Neural crest cell (in vitro differentiated cells): ENCODE data around the gene SIRT7. TPM values are rescaled to one million over a fixed set of nuclear protein-coding genes. Genes with fewer than 3 reads are reported as not detected.

Experiments used
- DNase-seq: peaks from one replicate; pipeline ENCODE4 v3.0.0; 2021; ENCODE audit warnings: low read depth, mixed read lengths, low spot score
- H3K27ac Mint-ChIP-seq: one replicate; pipeline ENCODE4 v1.8.0; 2021; ENCODE audit warnings: mild to moderate bottlenecking, mixed read lengths; ENCODE audit not compliant: unreplicated experiment
- H3K27me3 Mint-ChIP-seq: 2 replicates; pipeline ENCODE4 v1.8.0; 2021; ENCODE audit warnings: low read depth, mild to moderate bottlenecking, mixed read lengths
- H3K36me3 Mint-ChIP-seq: 2 replicates; pipeline ENCODE4 v1.8.0; 2021; ENCODE audit warnings: low read depth, mild to moderate bottlenecking, mixed read lengths
- H3K4me1 Mint-ChIP-seq: 2 replicates; pipeline ENCODE4 v1.8.0; 2021; ENCODE audit warnings: mixed read lengths
- H3K4me3 Mint-ChIP-seq: one replicate; pipeline ENCODE4 v1.8.0; 2021; ENCODE audit warnings: mild to moderate bottlenecking, mixed read lengths
- H3K9me3 Mint-ChIP-seq: 2 replicates; pipeline ENCODE4 v1.8.0; 2021; ENCODE audit warnings: mixed read lengths
- long read RNA-seq: library from polyadenylated mRNA; unstranded; transcript quantifications from one replicate; pipeline ENCODE4 v2.0.0, GENCODE V29; 2020
- total RNA-seq: library from RNA; stranded (reverse); gene quantifications from 2 replicates; pipeline ENCODE4 v1.2.1, GENCODE V29; 2021
- TF ChIP-seq, protein P1 (sequence below): fragments of 200-600 bp; sonication (generic); conservative IDR thresholded peaks from 2 replicates; pipeline ENCODE4 v1.5.0; 2021; ENCODE audit warnings: antibody characterized with exemption, mild to moderate bottlenecking

The SIRT7 gene, protein sequence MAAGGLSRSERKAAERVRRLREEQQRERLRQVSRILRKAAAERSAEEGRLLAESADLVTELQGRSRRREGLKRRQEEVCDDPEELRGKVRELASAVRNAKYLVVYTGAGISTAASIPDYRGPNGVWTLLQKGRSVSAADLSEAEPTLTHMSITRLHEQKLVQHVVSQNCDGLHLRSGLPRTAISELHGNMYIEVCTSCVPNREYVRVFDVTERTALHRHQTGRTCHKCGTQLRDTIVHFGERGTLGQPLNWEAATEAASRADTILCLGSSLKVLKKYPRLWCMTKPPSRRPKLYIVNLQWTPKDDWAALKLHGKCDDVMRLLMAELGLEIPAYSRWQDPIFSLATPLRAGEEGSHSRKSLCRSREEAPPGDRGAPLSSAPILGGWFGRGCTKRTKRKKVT
- 25.5 and 26.2 TPM in 2 replicates for total RNA-seq
- long read RNA-seq, partial matches to known transcripts, result 1 of 2 reads
- long read RNA-seq, other reads (novel, unspliced or antisense), result 1 of 2 reads

DNA sequence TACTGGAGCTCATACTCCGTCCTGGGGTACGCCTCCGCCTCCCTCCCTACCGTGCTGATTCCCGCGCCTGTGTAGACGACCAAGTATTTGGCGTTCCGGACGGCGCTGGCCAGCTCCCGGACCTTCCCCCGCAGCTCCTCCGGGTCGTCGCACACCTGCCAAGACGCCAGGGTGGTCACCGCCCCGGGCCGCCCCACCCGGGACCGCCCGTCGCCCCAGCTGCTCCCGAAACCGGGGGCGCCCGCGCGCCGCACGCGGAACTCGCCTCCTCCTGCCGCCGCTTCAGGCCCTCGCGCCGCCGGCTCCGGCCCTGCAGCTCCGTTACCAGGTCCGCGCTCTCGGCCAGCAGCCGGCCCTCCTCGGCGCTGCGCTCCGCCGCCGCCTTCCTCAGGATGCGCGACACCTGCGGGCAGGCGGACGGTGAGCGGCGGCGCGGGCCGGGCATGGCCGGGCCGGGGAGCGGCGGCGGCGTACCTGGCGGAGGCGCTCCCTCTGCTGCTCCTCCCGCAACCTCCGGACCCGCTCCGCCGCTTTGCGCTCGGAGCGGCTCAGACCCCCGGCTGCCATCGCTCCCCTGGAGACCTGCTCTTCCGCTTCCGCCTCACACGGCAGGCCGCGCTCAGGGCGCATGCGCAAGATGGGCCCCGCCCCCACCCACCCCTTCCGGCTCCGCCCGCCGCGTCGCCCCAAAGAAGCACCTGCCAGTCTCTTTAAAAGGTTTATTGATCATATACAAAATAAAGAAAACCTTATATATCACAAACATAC is at the start of gene SIRT7:
TSS of gene SIRT7 (minus strand) at position 612 of the 768 bp plus-strand sequence. CDS start at position 567, 45 bp downstream.
- Mint-ChIP-seq H3K9me3 (no peaks in the 10 kb centered on the region), H3K4me3 (peak within 1 kb of the TSS; percentile 90), H3K27ac (peak within 1 kb of the TSS; percentile 62), H3K36me3 (peaks cover 9% of the 10 kb centered on the region), H3K4me1 (peaks cover 9% of the 10 kb centered on the region), H3K27me3 (no peaks in the 10 kb centered on the region)
- TF ChIP-seq, protein P1, sequence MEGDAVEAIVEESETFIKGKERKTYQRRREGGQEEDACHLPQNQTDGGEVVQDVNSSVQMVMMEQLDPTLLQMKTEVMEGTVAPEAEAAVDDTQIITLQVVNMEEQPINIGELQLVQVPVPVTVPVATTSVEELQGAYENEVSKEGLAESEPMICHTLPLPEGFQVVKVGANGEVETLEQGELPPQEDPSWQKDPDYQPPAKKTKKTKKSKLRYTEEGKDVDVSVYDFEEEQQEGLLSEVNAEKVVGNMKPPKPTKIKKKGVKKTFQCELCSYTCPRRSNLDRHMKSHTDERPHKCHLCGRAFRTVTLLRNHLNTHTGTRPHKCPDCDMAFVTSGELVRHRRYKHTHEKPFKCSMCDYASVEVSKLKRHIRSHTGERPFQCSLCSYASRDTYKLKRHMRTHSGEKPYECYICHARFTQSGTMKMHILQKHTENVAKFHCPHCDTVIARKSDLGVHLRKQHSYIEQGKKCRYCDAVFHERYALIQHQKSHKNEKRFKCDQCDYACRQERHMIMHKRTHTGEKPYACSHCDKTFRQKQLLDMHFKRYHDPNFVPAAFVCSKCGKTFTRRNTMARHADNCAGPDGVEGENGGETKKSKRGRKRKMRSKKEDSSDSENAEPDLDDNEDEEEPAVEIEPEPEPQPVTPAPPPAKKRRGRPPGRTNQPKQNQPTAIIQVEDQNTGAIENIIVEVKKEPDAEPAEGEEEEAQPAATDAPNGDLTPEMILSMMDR, result no peak
- DNase-seq, result peak; percentile 65

DNA sequence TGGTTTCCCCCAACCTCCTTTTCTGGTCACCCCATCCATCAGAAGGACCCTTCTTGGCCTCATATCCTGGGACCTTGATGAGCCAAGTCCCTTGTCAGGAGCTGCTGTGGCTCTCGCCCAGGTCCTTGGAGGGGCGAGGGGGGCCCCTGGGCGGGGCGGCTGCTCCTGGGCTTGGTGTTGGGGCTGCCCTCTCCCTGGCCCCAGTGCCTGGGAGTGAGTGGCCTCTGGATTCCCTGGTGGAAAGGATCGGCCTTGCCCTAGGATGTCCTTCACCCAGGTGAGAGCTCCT is 49.2 kb upstream of the SIRT7 start:
- no peak overlapping the region for H3K4me3 Mint-ChIP-seq
- peaks cover 33% of the 10 kb centered on the region for H3K27me3 Mint-ChIP-seq
- TF ChIP-seq, protein P1, result no peak

DNA sequence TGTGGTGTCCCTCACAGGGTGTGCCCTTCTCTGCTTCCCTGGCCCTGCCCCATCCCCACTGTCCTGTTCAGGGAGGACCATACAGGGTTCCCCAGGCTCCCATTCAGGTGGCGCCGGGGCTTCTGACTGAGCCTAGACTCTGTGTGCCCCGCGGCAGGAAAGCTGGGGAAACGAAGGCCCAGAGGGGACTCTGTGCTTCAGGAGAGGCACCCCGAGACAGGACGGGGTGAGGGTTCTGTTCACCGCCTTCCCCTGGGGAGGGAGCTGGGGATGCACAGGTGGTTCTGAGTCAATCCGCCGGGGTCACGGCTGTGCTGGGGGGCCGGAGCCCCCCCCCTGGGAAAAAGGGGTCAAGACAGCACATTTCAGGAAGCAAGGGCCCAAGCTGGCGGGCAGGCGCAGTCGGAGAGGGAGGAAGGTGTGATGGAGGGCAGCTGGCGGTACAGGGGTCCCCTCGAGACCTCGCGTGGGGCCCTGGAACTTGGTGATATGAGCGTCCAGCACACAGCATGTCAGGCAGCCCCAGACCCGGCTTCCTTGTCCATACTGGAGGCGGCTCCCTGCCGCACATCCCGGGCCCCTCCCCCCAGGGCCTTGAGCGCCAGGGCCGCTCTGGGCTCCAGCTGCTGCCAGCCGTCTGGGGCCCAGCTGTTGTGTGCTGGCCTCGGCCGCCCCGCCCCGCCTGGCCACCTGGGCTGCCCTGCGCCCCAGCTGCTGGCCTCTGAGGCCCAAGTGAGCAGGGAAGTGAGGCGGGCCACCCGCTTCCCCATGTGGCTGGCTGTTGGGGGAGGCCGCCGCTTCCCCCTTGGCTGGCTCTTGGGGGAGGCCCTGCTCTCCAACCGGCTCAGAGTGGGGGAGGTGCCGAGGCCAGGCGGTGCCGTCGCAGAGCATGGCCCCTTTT is 48.6 kb upstream of the SIRT7 start:
- peak; percentile 54 for DNase-seq
- H3K27me3 Mint-ChIP-seq, result peaks cover 35% of the 10 kb centered on the region
- H3K4me1 Mint-ChIP-seq, result peaks cover 31% of the 10 kb centered on the region
- peak overlapping the region; percentile 23 for H3K4me3 Mint-ChIP-seq
- H3K36me3 Mint-ChIP-seq, result no peaks in the 10 kb centered on the region
- H3K9me3 Mint-ChIP-seq, result no peaks in the 10 kb centered on the region
- H3K27ac Mint-ChIP-seq, result no peak overlapping the region
- TF ChIP-seq, protein P1, result no peak

More for the DNA sequence above, 49.2 kb upstream of the SIRT7 start:
- Mint-ChIP-seq H3K27ac (no peak overlapping the region), H3K4me1 (peaks cover 31% of the 10 kb centered on the region), H3K36me3 (no peaks in the 10 kb centered on the region), H3K9me3 (no peaks in the 10 kb centered on the region)
- DNase-seq, result no peak

DNA sequence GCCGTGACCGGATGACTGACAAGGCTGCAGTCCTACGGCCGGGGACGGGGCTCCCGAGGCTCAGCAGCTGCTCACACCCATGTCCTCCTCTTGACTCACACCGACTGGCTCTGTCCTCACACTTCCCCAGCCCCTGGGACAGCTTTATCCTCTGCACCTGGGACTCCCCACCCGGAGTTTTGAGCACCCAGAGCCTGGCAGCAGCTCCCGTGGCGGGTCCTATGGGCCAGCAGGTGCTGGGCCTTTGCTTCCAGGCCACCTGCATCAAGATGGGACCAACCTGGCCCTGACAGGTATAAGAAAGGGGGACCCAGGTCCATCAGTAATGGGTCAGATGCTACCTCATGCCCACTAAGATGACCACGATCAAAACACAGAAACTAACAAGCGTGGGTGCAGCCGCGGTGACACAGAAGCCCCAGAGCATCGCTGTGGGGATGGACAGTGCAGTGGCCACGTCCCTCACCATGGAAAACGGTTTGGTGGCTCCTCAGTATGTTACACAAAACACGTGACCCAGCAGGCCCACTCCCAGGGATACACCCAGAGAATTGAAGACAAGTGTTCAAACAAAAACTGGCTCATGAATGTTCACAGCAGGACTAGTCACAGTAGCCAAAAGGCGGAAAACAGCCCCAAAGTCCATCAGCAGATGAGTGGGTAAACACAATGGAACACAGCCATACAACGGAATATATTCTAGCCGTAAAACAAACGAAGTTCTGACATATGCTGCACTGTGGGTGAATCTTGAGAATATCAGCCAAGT is 46.3 kb upstream of the SIRT7 start:
- no peaks in the 10 kb centered on the region for H3K36me3 Mint-ChIP-seq
- H3K9me3 Mint-ChIP-seq, result no peaks in the 10 kb centered on the region
- TF ChIP-seq, protein P1, result no peak
- peaks cover 31% of the 10 kb centered on the region for H3K4me1 Mint-ChIP-seq
- peak overlapping the region; percentile 31 for H3K4me3 Mint-ChIP-seq
- H3K27ac Mint-ChIP-seq, result no peak overlapping the region
- peaks cover 38% of the 10 kb centered on the region for H3K27me3 Mint-ChIP-seq
- no peak for DNase-seq
